Neural progenitor cell (in vitro differentiated cells): ENCODE results near the gene ZSCAN5C. TPM values are rescaled to one million over a fixed set of nuclear protein-coding genes. Genes with fewer than 3 reads are reported as not detected.

Source experiments
- DNase-seq: peaks from one replicate; pipeline ENCODE4 v3.0.0-alpha.2; 2016; ENCODE audit warnings: low spot score
- H2AFZ ChIP-seq: fragments of 200-600 bp; sonication (generic); replicated peaks from 2 replicates; pipeline ENCODE4 v1.6.1; 2016; ENCODE audit warnings: antibody characterized with exemption
- H3F3A ChIP-seq: fragments of 200-600 bp; sonication (generic); 2 replicates; pipeline ENCODE4 v1.6.1; 2016; ENCODE audit warnings: antibody characterized with exemption, low read depth
- H3K27ac ChIP-seq: fragments of 200-600 bp; sonication (generic); 2 replicates; pipeline ENCODE4 v1.5.1; 2016; ENCODE audit warnings: mild to moderate bottlenecking
- H3K27me3 ChIP-seq: fragments of 200-600 bp; sonication (generic); 2 replicates; pipeline ENCODE4 v1.6.1; 2016; ENCODE audit warnings: mild to moderate bottlenecking, moderate library complexity
- H3K36me3 ChIP-seq: fragments of 200-600 bp; sonication (generic); 2 replicates; pipeline ENCODE4 v1.5.1; 2016
- H3K4me1 ChIP-seq: fragments of 200-600 bp; sonication (generic); 2 replicates; pipeline ENCODE4 v1.6.1; 2016; ENCODE audit warnings: mixed run types
- H3K4me2 ChIP-seq: fragments of 200-600 bp; sonication (generic); 2 replicates; pipeline ENCODE4 v1.6.1; 2016
- H3K4me3 ChIP-seq: fragments of 200-600 bp; sonication (generic); 2 replicates; pipeline ENCODE4 v1.5.1; 2016
- H3K79me2 ChIP-seq: fragments of 200-600 bp; sonication (generic); 2 replicates; pipeline ENCODE4 v1.6.1; 2016; ENCODE audit warnings: low read depth
- H3K9ac ChIP-seq: fragments of 200-600 bp; sonication (generic); 2 replicates; pipeline ENCODE4 v1.6.1; 2016
- H3K9me3 ChIP-seq: fragments of 200-600 bp; sonication (generic); 2 replicates; pipeline ENCODE4 v1.5.1; 2016; ENCODE audit warnings: low read depth
- H4K20me1 ChIP-seq: fragments of 200-600 bp; sonication (generic); 2 replicates; pipeline ENCODE4 v1.6.1; 2016; ENCODE audit warnings: low read depth
- H3K27ac Mint-ChIP-seq: 3 replicates; pipeline ENCODE4 v1.8.0; 2021; ENCODE audit warnings: mixed read lengths
- H3K27me3 Mint-ChIP-seq: 2 replicates; pipeline ENCODE4 v1.8.0; 2022; ENCODE audit warnings: low read depth, mild to moderate bottlenecking, inconsistent platforms, moderate library complexity, mixed read lengths; ENCODE audit not compliant: insufficient read depth
- H3K36me3 Mint-ChIP-seq: 3 replicates; pipeline ENCODE4 v1.8.0; 2021; ENCODE audit warnings: mixed read lengths
- H3K4me1 Mint-ChIP-seq: 3 replicates; pipeline ENCODE4 v1.8.0; 2021; ENCODE audit warnings: mixed read lengths
- H3K4me3 Mint-ChIP-seq: 3 replicates; pipeline ENCODE4 v1.8.0; 2021; ENCODE audit warnings: mild to moderate bottlenecking, moderate library complexity, mixed read lengths
- H3K9me3 Mint-ChIP-seq: 3 replicates; pipeline ENCODE4 v1.8.0; 2020; ENCODE audit warnings: mixed read lengths
- CTCF ChIP-seq: fragments of 200-600 bp; sonication (generic); IDR thresholded peaks from 2 replicates; pipeline ENCODE4 v1.5.1; 2017; ENCODE audit warnings: antibody characterized with exemption, mild to moderate bottlenecking
- EZH2 ChIP-seq: fragments of 200-600 bp; sonication (generic); IDR thresholded peaks from 2 replicates; pipeline ENCODE4 v1.6.1; 2017; ENCODE audit warnings: antibody characterized with exemption, mild to moderate bottlenecking, moderate library complexity
- EZH2phosphoT487 ChIP-seq: fragments of 200-600 bp; sonication (generic); IDR thresholded peaks from 2 replicates; pipeline ENCODE4 v1.6.1; 2017; ENCODE audit warnings: antibody characterized with exemption
- total RNA-seq: library from RNA; depleted of rRNA; stranded (reverse); fragments of >200 nt; gene quantifications from 2 replicates; pipeline ENCODE4 v1.2.3, GENCODE V29; 2015; ENCODE audit warnings: low replicate concordance

The ZSCAN5C gene
- total RNA-seq, 1 donor from 2014 or later: not detected

DNA sequence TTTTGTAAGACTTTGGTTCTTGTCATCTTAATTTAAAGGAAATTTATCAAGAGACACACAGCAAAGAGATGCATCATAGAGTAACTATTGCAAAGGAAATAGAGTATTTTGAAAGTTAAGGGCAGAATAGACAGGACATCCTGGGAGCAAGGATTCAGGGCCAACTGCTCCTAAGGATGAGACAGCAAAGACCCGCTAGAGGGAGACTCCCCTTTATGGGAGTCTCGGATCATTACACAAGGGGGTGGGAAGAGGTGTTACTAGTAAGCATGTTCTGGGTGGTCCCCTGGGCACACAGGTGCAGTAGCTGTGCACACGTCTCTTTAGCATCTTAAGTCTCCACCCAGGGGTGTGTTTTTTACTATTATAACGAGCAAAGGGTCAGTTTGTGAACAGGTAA lies 9.6 kb downstream of the ZSCAN5C start:
- no peaks in the 10 kb centered on the region for H3K36me3 ChIP-seq
- H3K4me2 ChIP-seq: no peak overlapping the region
- H3K27me3 Mint-ChIP-seq: peaks cover 10% of the 10 kb centered on the region
- H3K4me1 Mint-ChIP-seq: no peaks in the 10 kb centered on the region
- no peak overlapping the region for H3K27ac Mint-ChIP-seq
- H3K9ac ChIP-seq: no peak overlapping the region
- H3K4me1 ChIP-seq: no peaks in the 10 kb centered on the region
- no peak overlapping the region for H3K4me3 ChIP-seq
- TF ChIP-seq CTCF: peak; percentile 23
- TF ChIP-seq EZH2phosphoT487: no peak
- TF ChIP-seq EZH2: no peak
- no peak overlapping the region for H2AFZ ChIP-seq
- H3K4me3 Mint-ChIP-seq: no peak overlapping the region
- no peaks in the 10 kb centered on the region for H3K79me2 ChIP-seq
- no peaks in the 10 kb centered on the region for H3K36me3 Mint-ChIP-seq
- peak; percentile 11 for DNase-seq
- H4K20me1 ChIP-seq: no peaks in the 10 kb centered on the region
- peaks cover 7% of the 10 kb centered on the region for H3K9me3 Mint-ChIP-seq
- H3F3A ChIP-seq: peaks cover under 1% of the 10 kb centered on the region
- H3K27ac ChIP-seq: no peak overlapping the region
- no peaks in the 10 kb centered on the region for H3K27me3 ChIP-seq
- no peaks in the 10 kb centered on the region for H3K9me3 ChIP-seq

GRCh38 chr19:56217039-56217949 lies 15.2 kb downstream of the ZSCAN5C start:
- Histone ChIP-seq H2AFZ (peak overlapping the region; percentile 91), H3K27me3 (peaks cover 6% of the 10 kb centered on the region), H4K20me1 (no peaks in the 10 kb centered on the region), H3K9ac (no peak overlapping the region), H3K4me2 (peak overlapping the region; percentile 37), H3K27ac (no peak overlapping the region), H3F3A (peaks cover 4% of the 10 kb centered on the region), H3K4me3 (no peak overlapping the region), H3K36me3 (no peaks in the 10 kb centered on the region), H3K79me2 (no peaks in the 10 kb centered on the region), H3K9me3 (no peaks in the 10 kb centered on the region), H3K4me1 (no peaks in the 10 kb centered on the region)
- no peak overlapping the region for H3K27ac Mint-ChIP-seq
- H3K4me3 Mint-ChIP-seq: no peak overlapping the region
- H3K9me3 Mint-ChIP-seq: peaks cover 10% of the 10 kb centered on the region
- H3K36me3 Mint-ChIP-seq: peaks cover 2% of the 10 kb centered on the region
- no peak for TF ChIP-seq EZH2
- no peak for TF ChIP-seq EZH2phosphoT487
- TF ChIP-seq CTCF: no peak
- H3K27me3 Mint-ChIP-seq: peaks cover 3% of the 10 kb centered on the region
- no peaks in the 10 kb centered on the region for H3K4me1 Mint-ChIP-seq
- peak; percentile 38 for DNase-seq

- H3K9ac ChIP-seq: no peak overlapping the region
- no peak for DNase-seq
- H3F3A ChIP-seq: peaks cover 4% of the 10 kb centered on the region
Observed at GRCh38 chr19:56218961-56219360, 16.9 kb downstream of the ZSCAN5C start.

More at GRCh38 chr19:56218961-56219360, 16.9 kb downstream of the ZSCAN5C start:
- TF ChIP-seq EZH2phosphoT487 (no peak), CTCF (no peak)
- Histone ChIP-seq H3K4me2 (no peak overlapping the region), H3K9me3 (no peaks in the 10 kb centered on the region), H2AFZ (no peak overlapping the region), H3K4me3 (no peak overlapping the region), H3K4me1 (no peaks in the 10 kb centered on the region), H3K36me3 (no peaks in the 10 kb centered on the region), H3K27ac (no peak overlapping the region), H4K20me1 (no peaks in the 10 kb centered on the region), H3K79me2 (no peaks in the 10 kb centered on the region), H3K27me3 (peaks cover 6% of the 10 kb centered on the region)
- Mint-ChIP-seq H3K27me3 (peaks cover 3% of the 10 kb centered on the region), H3K9me3 (peaks cover 10% of the 10 kb centered on the region), H3K4me3 (no peak overlapping the region), H3K4me1 (no peaks in the 10 kb centered on the region), H3K27ac (no peak overlapping the region), H3K36me3 (peaks cover 2% of the 10 kb centered on the region)
